LNCAP (cell line): ENCODE measurements around the gene DDIT4.

Source experiments
- CTCF ChIP-seq: fragments of 450-650 bp; IDR thresholded peaks from 2 replicates; pipeline ENCODE4 v1.5.1; 2017; ENCODE audit warnings: mild to moderate bottlenecking

DDIT4 gene

GRCh38 chr10:72314263-72314662 lies 40.5 kb downstream of the DDIT4 start:
- no peak for TF ChIP-seq CTCF

GRCh38 chr10:72315054-72315453 lies 41.3 kb downstream of the DDIT4 start:
- TF ChIP-seq CTCF: no peak

- no peak for TF ChIP-seq CTCF
These were observed 42.1 kb downstream of the DDIT4 start for GRCh38 chr10:72315611-72316385.

GRCh38 chr10:72316386-72316700 lies 42.6 kb downstream of the DDIT4 start:
- TF ChIP-seq CTCF: no peak

GRCh38 chr10:72316748-72317435 lies 43.2 kb downstream of the DDIT4 start:
- TF ChIP-seq CTCF: no peak

GRCh38 chr10:72318418-72319262 lies 44.9 kb downstream of the DDIT4 start:
- no peak for TF ChIP-seq CTCF

GRCh38 chr10:72319416-72320254 lies 45.9 kb downstream of the DDIT4 start:
- no peak for TF ChIP-seq CTCF
